Measurements from ENCODE around the gene CCDC102A.

CCDC102A gene

GRCh38 chr16:57564571-57565270 is 28.4 kb upstream of the CCDC102A start:
- DNase-seq (ENCODE audit: low spot score), result no peak
- no peak overlapping the region for H3K27ac ChIP-seq
- no peak for TF ChIP-seq CTCF (IDR thresholded peaks at IDR 0.05)

GRCh38 chr16:57563761-57564160 is 27.4 kb upstream of the CCDC102A start:
- no peak overlapping the region for H3K27ac ChIP-seq
- no peak for TF ChIP-seq CTCF (IDR thresholded peaks at IDR 0.05)
- DNase-seq (ENCODE audit: low spot score), result no peak
- H3K4me3 ChIP-seq, result no peak overlapping the region

More at GRCh38 chr16:57564571-57565270, 28.4 kb upstream of the CCDC102A start:
- no peak overlapping the region for H3K4me3 ChIP-seq

GRCh38 chr16:57563487-57563750 is 27.0 kb upstream of the CCDC102A start:
- Histone ChIP-seq H3K4me3 (no peak overlapping the region), H3K27ac (no peak overlapping the region)
- TF ChIP-seq CTCF (IDR thresholded peaks at IDR 0.05), result no peak
- DNase-seq (ENCODE audit: low spot score), result no peak

- Histone ChIP-seq H3K4me3 (no peak overlapping the region), H3K27ac (no peak overlapping the region)
- no peak for DNase-seq (ENCODE audit: low spot score)
- no peak for TF ChIP-seq CTCF (IDR thresholded peaks at IDR 0.05)
Observed at GRCh38 chr16:57562669-57563486, 26.5 kb upstream of the CCDC102A start.

DNA sequence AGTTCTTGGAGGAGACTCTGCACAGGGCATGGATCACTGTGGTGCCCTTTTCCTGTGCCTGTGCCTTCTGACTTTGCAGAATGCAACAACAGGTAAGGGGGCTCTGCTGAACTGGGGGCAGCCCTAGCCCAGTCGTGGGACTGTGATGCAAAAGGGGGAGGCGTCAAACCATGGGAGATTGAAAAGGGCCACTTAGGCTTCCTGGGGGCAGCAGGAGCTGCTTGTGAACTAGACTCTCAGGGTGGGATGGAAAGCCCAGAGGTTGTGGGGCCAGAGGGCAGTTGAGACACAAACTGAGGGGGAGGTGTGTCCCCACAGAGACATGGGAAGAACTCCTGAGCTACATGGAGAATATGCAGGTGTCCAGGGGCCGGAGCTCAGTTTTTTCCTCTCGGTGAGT is 25.7 kb upstream of the CCDC102A start:
- no peak for TF ChIP-seq CTCF (IDR thresholded peaks at IDR 0.05)
- H3K27ac ChIP-seq, result no peak overlapping the region
- no peak overlapping the region for H3K4me3 ChIP-seq
- DNase-seq (ENCODE audit: low spot score), result no peak

- no peak for DNase-seq (ENCODE audit: low spot score)
- H3K27ac ChIP-seq, result no peak overlapping the region
- TF ChIP-seq CTCF (IDR thresholded peaks at IDR 0.05), result no peak
- no peak overlapping the region for H3K4me3 ChIP-seq
Observed at GRCh38 chr16:57559072-57559790, 22.9 kb upstream of the CCDC102A start.

Measured in coronary artery (tissue), 2 donors.